GM21723 (cell line): ENCODE data around the gene RIN3.

ENCODE experiments used
- ATAC-seq: cut with Tn5 transposase; IDR thresholded peaks from one replicate; pipeline ENCODE4 v1.9.1; 2021; ENCODE audit warnings: mild to moderate bottlenecking, moderate library complexity; ENCODE audit not compliant: unreplicated experiment

The RIN3 gene

GRCh38 chr14:92733007-92733406, 219.4 kb downstream of the RIN3 start:
- ATAC-seq, result no peak

DNA sequence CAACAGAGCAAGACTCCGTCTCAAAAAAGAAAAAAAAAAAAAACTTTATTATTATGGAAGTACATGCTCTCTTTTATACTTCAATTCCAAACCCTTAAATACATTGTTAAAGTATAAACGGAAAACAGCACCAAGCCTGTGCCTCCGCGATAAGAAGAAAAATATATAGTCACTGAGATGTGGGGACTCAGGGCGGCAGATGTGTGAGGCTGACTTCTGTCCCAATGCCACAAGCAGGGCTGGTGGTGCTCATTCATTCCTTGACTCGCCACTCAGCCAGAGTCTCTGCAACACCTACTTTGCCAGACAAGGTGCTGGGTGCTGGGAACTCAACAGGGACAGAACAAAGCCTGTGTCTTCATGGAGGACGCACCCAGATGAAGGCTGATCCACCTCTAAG, 221.0 kb downstream of the RIN3 start:
- ATAC-seq, result no peak

- ATAC-seq, result no peak
These were observed 221.8 kb downstream of the RIN3 start for GRCh38 chr14:92735344-92735743.

DNA sequence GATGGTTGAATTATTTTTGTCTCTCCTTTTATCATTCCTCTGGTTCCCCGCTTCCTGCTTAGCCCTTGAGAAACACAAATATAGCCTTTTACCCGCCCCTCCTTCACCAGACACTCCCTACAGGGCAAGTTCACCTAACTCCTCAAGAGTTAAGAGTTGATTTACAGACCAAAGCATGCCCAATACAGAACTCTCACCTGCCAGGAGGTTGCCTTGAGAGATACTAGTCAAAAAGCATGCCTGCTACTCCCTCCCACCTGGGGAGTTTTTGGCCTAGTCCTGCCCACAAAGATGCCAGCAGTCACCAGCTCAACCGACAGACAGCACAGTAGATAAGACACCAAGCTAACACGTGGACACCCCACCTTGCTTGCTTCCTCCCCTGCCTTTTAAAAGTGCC, 223.6 kb downstream of the RIN3 start:
- ATAC-seq, result no peak

DNA sequence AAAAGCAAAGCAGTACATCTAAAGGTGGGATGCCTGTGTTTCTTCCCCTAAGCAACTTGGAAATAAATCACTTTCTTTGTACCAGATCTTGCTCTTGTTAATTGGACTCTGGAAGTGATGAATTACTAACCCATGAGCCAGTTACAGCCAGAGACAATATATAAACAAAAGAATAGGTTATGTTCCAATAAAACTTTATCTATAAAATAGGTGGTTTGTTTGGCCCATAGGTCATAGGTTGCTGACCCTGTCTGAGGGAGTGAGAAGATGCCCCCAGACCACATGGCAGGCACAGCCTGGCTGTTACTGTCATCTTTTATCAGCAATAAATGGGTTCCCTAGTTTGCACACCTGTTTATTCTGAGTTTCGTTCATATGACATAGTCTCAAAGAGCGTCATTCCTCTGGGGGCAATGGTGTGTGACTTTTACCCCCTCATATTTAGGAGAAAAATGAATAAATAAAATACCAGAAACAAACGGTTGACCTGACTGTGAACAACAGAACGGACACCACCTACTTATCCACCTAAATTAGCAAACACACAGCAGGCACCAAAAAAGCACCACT, 224.1 kb downstream of the RIN3 start:
- ATAC-seq, result no peak
